CD14-positive monocyte (primary cell): ENCODE measurements around the gene LAPTM4A. TPM values are rescaled to one million over a fixed set of nuclear protein-coding genes. Genes with fewer than 3 reads are reported as not detected.
"Not testable (repeated sequence)": the region's sequence is repeated elsewhere in the genome, so short reads cannot be mapped to it uniquely, and the experiment has no call there.

Experiments used
- DNase-seq, 3 donors: peaks; one replicate each; pipeline ENCODE4 v3.0.0-alpha.2; 2011 to 2022
- H2AFZ ChIP-seq: 2 replicates; pipeline ENCODE4 v1.6.0; 2012; ENCODE audit warnings: mild to moderate bottlenecking, low read depth, low read length, inconsistent platforms; ENCODE audit not compliant: insufficient read depth, poor library complexity, severe bottlenecking
- H3K27ac ChIP-seq, 2 donors: 1 replicate in 1 of 2; 2 replicates in 1 of 2; pipeline ENCODE4 v1.5.1; 2012 to 2013; ENCODE audit warnings: low read length in 2 of 2, control low read depth in 1 of 2, inconsistent platforms in 1 of 2, low read depth in 1 of 2, mild to moderate bottlenecking in 1 of 2
- H3K27me3 ChIP-seq, 2 donors: one replicate each; pipeline versions ENCODE4 v1.6.0 to v1.6.1; 2011 to 2013; ENCODE audit warnings: low read length in 2 of 2; ENCODE audit not compliant: control insufficient read depth in 2 of 2, insufficient read depth in 2 of 2
- H3K36me3 ChIP-seq, 2 donors: replicated peaks in 1 of 2; 1 replicate in 1 of 2; 2 replicates in 1 of 2; pipeline versions ENCODE4 v1.5.1 to v1.6.1; 2012 to 2013; ENCODE audit warnings: low read length in 2 of 2, control low read depth in 1 of 2, inconsistent platforms in 1 of 2, mild to moderate bottlenecking in 1 of 2; ENCODE audit not compliant: insufficient read depth in 2 of 2, control insufficient read depth in 1 of 2
- H3K4me1 ChIP-seq, 2 donors: 1 replicate in 1 of 2; 2 replicates in 1 of 2; pipeline versions ENCODE4 v1.5.1 to v1.6.1; 2012 to 2013; ENCODE audit warnings: low read length in 2 of 2, control low read depth in 1 of 2, inconsistent platforms in 1 of 2, mild to moderate bottlenecking in 1 of 2, moderate library complexity in 1 of 2; ENCODE audit not compliant: insufficient read depth in 2 of 2, control insufficient read depth in 1 of 2
- H3K4me2 ChIP-seq: replicated peaks from 2 replicates; pipeline ENCODE3; 2012; ENCODE audit warnings: low read length, moderate library complexity, mild to moderate bottlenecking; ENCODE audit not compliant: poor library complexity, severe bottlenecking; ENCODE audit errors: extremely low read depth
- H3K4me3 ChIP-seq, 3 experiments: fragments of 200-600 bp in 1 of 3; sonication (generic) in 1 of 3; replicated peaks in 1 of 3; 1 replicate in 2 of 3; 2 replicates in 1 of 3; pipeline ENCODE4 v1.5.1; 2011 to 2013; ENCODE audit warnings: low read length in 3 of 3, mild to moderate bottlenecking in 3 of 3, control low read depth in 2 of 3, low read depth in 2 of 3, inconsistent platforms in 1 of 3, moderate library complexity in 1 of 3
- H3K79me2 ChIP-seq: 2 replicates; pipeline ENCODE4 v1.6.0; 2012; ENCODE audit warnings: mild to moderate bottlenecking, control low read depth, inconsistent platforms, low read length, moderate library complexity; ENCODE audit not compliant: insufficient read depth
- H3K9ac ChIP-seq: 2 replicates; pipeline ENCODE4 v1.6.0; 2017; ENCODE audit warnings: low read length, mild to moderate bottlenecking; ENCODE audit not compliant: insufficient read depth, poor library complexity, severe bottlenecking
- H3K9me3 ChIP-seq, 2 donors: replicated peaks in 1 of 2; 1 replicate in 1 of 2; 2 replicates in 1 of 2; pipeline versions ENCODE4 v1.5.1 to v1.6.1; 2012 to 2013; ENCODE audit warnings: low read length in 2 of 2, control low read depth in 1 of 2; ENCODE audit not compliant: control insufficient read depth in 1 of 2, insufficient read depth in 1 of 2
- H4K20me1 ChIP-seq: 2 replicates; pipeline ENCODE4 v1.6.0; 2012; ENCODE audit warnings: mild to moderate bottlenecking, low read length, control low read depth, moderate library complexity; ENCODE audit not compliant: insufficient read depth
- H3K27ac Mint-ChIP-seq, 7 donors: one replicate each; pipeline ENCODE4 v1.8.0; 2020; ENCODE audit warnings: mild to moderate bottlenecking in 7 of 7, mixed read lengths in 7 of 7, moderate library complexity in 6 of 7, inconsistent platforms in 2 of 7
- H3K27me3 Mint-ChIP-seq, 3 donors: one replicate each; pipeline ENCODE4 v1.8.0; 2021 to 2022; ENCODE audit warnings: low read depth in 3 of 3, mild to moderate bottlenecking in 3 of 3, mixed read lengths in 3 of 3, moderate library complexity in 3 of 3, inconsistent platforms in 1 of 3
- H3K36me3 Mint-ChIP-seq, 2 donors: one replicate each; pipeline ENCODE4 v1.8.0; 2020; ENCODE audit warnings: mixed read lengths in 2 of 2, inconsistent platforms in 1 of 2, mild to moderate bottlenecking in 1 of 2
- H3K4me1 Mint-ChIP-seq: one replicate; pipeline ENCODE4 v1.8.0; 2020; ENCODE audit warnings: mild to moderate bottlenecking, mixed read lengths
- H3K4me3 Mint-ChIP-seq, 2 donors: one replicate each; pipeline ENCODE4 v1.8.0; 2020; ENCODE audit warnings: mild to moderate bottlenecking in 2 of 2, mixed read lengths in 2 of 2, moderate library complexity in 1 of 2
- H3K9me3 Mint-ChIP-seq, 7 donors: one replicate each; pipeline ENCODE4 v1.8.0; 2020 to 2022; ENCODE audit warnings: mixed read lengths in 7 of 7, mild to moderate bottlenecking in 6 of 7, moderate library complexity in 6 of 7, inconsistent platforms in 2 of 7
- WGBS: methylation state at CpG from one replicate; pipeline ENCODE4 v1.1.5; 2013; ENCODE audit warnings: missing lambda C conversion rate; ENCODE audit not compliant: insufficient coverage; 5-methylcytosine and 5-hydroxymethylcytosine counted together
- intact Hi-C, 2 donors: fragments of 100-400 bp; cut with micrococcal nuclease; formaldehyde crosslinking; loops; one replicate each; pipeline versions ENCODE4 v1.15.0 to v1.15.1; 2023
- polyA plus RNA-seq, 3 donors: library from polyadenylated mRNA; depleted of rRNA in 1 of 3; unstranded in 2 of 3; stranded (reverse) in 1 of 3; fragments of 300-500 nt in 2 of 3; fragments of >200 nt in 1 of 3; fragmentation: Illumina TruSeq in 2 of 3; gene quantifications; 1 replicate in 2 of 3; 2 replicates in 1 of 3; pipeline ENCODE4 v1.2.3, GENCODE V29; 2012 to 2021
- TF ChIP-seq, protein P1 (sequence below): fragments of 200-600 bp; IDR thresholded peaks from one replicate; pipeline ENCODE4 v1.8.0; 2022; ENCODE audit warnings: antibody characterized with exemption, mild to moderate bottlenecking

The LAPTM4A gene
- polyA plus RNA-seq, 3 donors, result 182 to 442 (median 421) TPM

DNA sequence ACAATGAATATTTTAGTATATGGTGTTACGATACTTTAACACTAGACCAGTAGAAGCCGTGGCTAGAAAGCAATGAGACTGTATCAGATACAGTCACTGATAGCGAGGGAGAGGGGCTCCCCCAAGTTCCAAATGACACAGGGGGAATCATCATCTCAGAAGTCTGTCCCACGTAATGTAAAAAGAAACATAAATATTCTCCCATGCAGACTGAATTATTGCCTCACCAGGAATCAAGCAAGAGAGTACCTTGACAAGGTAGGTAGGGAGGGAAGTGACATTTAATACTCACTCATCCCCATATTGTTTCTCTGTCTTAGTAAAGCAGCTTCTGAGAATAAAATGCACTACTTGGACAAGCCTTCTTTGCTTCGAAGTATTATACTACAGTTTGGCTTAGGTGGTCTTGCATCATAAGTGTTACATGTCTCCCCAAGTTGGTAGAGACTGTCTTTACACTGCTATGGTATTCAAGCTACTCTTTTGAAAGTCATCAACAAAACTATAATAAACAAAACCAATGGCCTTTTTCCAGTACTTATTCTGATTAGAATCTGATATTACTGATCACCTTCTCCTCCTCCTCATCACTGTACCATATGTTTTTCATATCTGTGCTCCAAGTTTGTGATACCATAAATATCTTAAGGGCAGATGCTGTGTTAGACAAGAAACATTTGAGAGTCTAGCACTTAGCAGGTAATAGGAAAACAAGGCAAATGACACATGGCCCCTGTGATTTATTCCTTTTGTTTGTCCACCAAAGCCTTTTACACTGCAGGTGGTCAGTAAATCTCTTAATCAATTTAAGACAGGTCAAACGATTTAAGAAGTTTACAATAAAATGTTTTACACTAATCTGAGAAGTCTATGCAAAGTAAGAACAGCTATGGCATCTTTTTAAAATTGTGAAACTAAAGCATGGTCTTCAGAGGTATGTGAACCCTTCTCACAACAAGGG lies 2.7 kb downstream of the LAPTM4A start:
- H3K4me2 ChIP-seq, result peak overlapping the region; percentile 81
- Mint-ChIP-seq H3K9me3 (no peaks in the 10 kb centered on the region), H3K36me3 (peaks cover 11 to 19% of the 10 kb centered on the region in 2 donors), H3K27me3 (peaks cover 0 to 4% (median 0%) of the 10 kb centered on the region in 3 donors), H3K27ac (peak overlapping the region in 1 of 7 donors; percentile 25), H3K4me1 (peaks cover 31% of the 10 kb centered on the region), H3K4me3 (peak overlapping the region; percentile 39)
- H3K4me3 ChIP-seq, result peak overlapping the region; percentile 83 to 95 (median 83)
- no peak overlapping the region for H2AFZ ChIP-seq
- peaks cover 30 to 34% of the 10 kb centered on the region in 2 donors for H3K4me1 ChIP-seq
- DNase-seq, result no peak
- peaks cover 58% of the 10 kb centered on the region for H4K20me1 ChIP-seq
- peaks cover 0 to under 1% of the 10 kb centered on the region in 2 donors for H3K27me3 ChIP-seq
- H3K79me2 ChIP-seq, result peaks cover 69% of the 10 kb centered on the region
- H3K27ac ChIP-seq, result peak overlapping the region in 1 of 2 donors; percentile 98
- peak overlapping the region; percentile 98 for H3K9ac ChIP-seq
- H3K9me3 ChIP-seq, result no peaks in the 10 kb centered on the region
- H3K36me3 ChIP-seq, result peaks cover 10 to 12% of the 10 kb centered on the region in 2 donors
- no CpG with 5 or more reads among the region's 6 CpGs for WGBS
- TF ChIP-seq, protein P1, sequence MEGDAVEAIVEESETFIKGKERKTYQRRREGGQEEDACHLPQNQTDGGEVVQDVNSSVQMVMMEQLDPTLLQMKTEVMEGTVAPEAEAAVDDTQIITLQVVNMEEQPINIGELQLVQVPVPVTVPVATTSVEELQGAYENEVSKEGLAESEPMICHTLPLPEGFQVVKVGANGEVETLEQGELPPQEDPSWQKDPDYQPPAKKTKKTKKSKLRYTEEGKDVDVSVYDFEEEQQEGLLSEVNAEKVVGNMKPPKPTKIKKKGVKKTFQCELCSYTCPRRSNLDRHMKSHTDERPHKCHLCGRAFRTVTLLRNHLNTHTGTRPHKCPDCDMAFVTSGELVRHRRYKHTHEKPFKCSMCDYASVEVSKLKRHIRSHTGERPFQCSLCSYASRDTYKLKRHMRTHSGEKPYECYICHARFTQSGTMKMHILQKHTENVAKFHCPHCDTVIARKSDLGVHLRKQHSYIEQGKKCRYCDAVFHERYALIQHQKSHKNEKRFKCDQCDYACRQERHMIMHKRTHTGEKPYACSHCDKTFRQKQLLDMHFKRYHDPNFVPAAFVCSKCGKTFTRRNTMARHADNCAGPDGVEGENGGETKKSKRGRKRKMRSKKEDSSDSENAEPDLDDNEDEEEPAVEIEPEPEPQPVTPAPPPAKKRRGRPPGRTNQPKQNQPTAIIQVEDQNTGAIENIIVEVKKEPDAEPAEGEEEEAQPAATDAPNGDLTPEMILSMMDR, result no peak
- intact Hi-C loops, result no loop called here

DNA sequence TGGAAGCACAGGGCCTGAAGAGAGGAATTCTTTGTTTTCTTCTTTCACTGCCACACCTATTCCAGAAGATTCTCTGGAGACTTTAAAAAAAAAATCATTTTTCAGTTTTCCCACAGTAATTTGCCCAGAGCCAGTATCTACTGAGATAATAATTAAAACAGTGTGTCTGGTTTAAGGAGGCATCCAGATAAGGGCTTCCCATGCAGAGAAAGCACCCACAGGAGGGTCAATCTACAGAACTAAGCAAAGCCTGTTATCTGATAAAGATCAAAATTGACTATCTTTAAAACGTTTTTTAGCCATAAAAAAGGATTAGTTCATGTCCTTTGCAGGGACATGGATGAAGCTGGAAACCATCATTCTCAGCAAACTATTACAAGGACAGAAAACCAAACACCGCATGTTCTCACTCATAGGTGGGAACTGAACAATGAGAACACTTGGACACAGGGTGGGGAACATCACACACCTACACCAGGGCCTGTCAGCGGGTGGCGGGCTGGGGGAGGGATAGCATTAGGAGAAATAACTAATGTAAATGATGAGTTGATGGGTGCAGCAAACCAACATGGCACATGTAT lies 5.6 kb downstream of the LAPTM4A start:
- WGBS, result no CpG with 5 or more reads among the region's 4 CpGs
- H4K20me1 ChIP-seq, result peaks cover 87% of the 10 kb centered on the region
- not testable (repeated sequence) for H3K4me3 Mint-ChIP-seq

More for the DNA sequence above, 5.6 kb downstream of the LAPTM4A start:
- H3K4me2 ChIP-seq, H3K27me3 Mint-ChIP-seq, H3K27ac ChIP-seq, H3K9me3 ChIP-seq, H3K9me3 Mint-ChIP-seq, H2AFZ ChIP-seq, H3K9ac ChIP-seq, H3K27me3 ChIP-seq, intact Hi-C loops, H3K4me3 ChIP-seq, DNase-seq: not testable (repeated sequence)
- peaks cover 91% of the 10 kb centered on the region for H3K79me2 ChIP-seq
- H3K4me1 ChIP-seq, result peaks cover 19 to 28% of the 10 kb centered on the region in 2 donors
- peaks cover 11 to 30% of the 10 kb centered on the region in 2 donors for H3K36me3 ChIP-seq
- H3K4me1 Mint-ChIP-seq, result peaks cover 37% of the 10 kb centered on the region
- peaks cover 24 to 33% of the 10 kb centered on the region in 2 donors for H3K36me3 Mint-ChIP-seq
- H3K27ac Mint-ChIP-seq, result peak overlapping the region in 1 of 7 donors; percentile 32
